WTC11 (cell line): ENCODE results near the gene ABCD3. TPM values are rescaled to one million over a fixed set of nuclear protein-coding genes. Genes with fewer than 3 reads are reported as not detected.

Experiments used
- ATAC-seq: fragments of 200-7000 bp; cut with Tn5 transposase; 2 replicates; pipeline ENCODE4 v1.10.0; 2021; ENCODE audit warnings: mild to moderate bottlenecking, moderate library complexity
- CTCF ChIA-PET: fragments of 300-600 bp; sonication (Branson Sonifier 250); formaldehyde crosslinking; loops from one replicate; lab custom pipeline; 2021; ENCODE audit warnings: antibody characterized with exemption; lab: Charles Lee
- POLR2A ChIA-PET: fragments of 350-600 bp; sonication (Branson Sonifier 250); formaldehyde crosslinking; loops from one replicate; lab custom pipeline; 2021; ENCODE audit warnings: antibody characterized with exemption; lab: Charles Lee
- DNase-seq: peaks from one replicate; pipeline ENCODE4 v3.0.0; 2021; ENCODE audit warnings: low spot score
- H3K27ac Mint-ChIP-seq: 2 replicates; pipeline ENCODE4 v1.8.0; 2021; ENCODE audit warnings: mixed read lengths
- H3K27me3 Mint-ChIP-seq: 2 replicates; pipeline ENCODE4 v1.8.0; 2021; ENCODE audit warnings: low read depth, mild to moderate bottlenecking, moderate library complexity, mixed read lengths
- H3K36me3 Mint-ChIP-seq: 2 replicates; pipeline ENCODE4 v1.8.0; 2021; ENCODE audit warnings: mixed read lengths
- H3K4me1 Mint-ChIP-seq: 2 replicates; pipeline ENCODE4 v1.8.0; 2022; ENCODE audit warnings: mixed read lengths
- H3K4me3 Mint-ChIP-seq: 2 replicates; pipeline ENCODE4 v1.8.0; 2021; ENCODE audit warnings: mild to moderate bottlenecking, moderate library complexity, mixed read lengths
- H3K9me3 Mint-ChIP-seq: 2 replicates; pipeline ENCODE4 v1.8.0; 2021; ENCODE audit warnings: mixed read lengths
- CREB1 ChIP-seq: sonication (generic); formaldehyde crosslinking; IDR thresholded peaks from 2 replicates; pipeline ENCODE4 v1.8.0; 2023; ENCODE audit warnings: mild to moderate bottlenecking, missing genetic modification reagents
- CREM ChIP-seq: sonication (generic); formaldehyde crosslinking; IDR thresholded peaks from 2 replicates; pipeline ENCODE4 v1.8.1; 2022; ENCODE audit warnings: mild to moderate bottlenecking, missing genetic modification reagents, moderate library complexity
- CTCF ChIP-seq: fragments of 200-600 bp; IDR thresholded peaks from 2 replicates; pipeline ENCODE4 v1.8.0; 2022; ENCODE audit warnings: antibody characterized with exemption
- E2F4 ChIP-seq: sonication (generic); formaldehyde crosslinking; IDR thresholded peaks from 2 replicates; pipeline ENCODE4 v1.8.1; 2022; ENCODE audit warnings: low read depth, mild to moderate bottlenecking, moderate library complexity, missing genetic modification reagents, borderline replicate concordance
- ERG ChIP-seq: fragments of 250-450 bp; sonication (Bioruptor Pico); IDR thresholded peaks from 2 replicates; pipeline ENCODE4 v1.8.0; 2021; ENCODE audit warnings: mild to moderate bottlenecking
- ESRRA ChIP-seq: sonication (generic); formaldehyde crosslinking; IDR thresholded peaks from 2 replicates; pipeline ENCODE4 v1.8.1; 2022; ENCODE audit warnings: mild to moderate bottlenecking, missing genetic modification reagents, borderline replicate concordance
- FOXJ3 ChIP-seq: sonication (generic); formaldehyde crosslinking; IDR thresholded peaks from 2 replicates; pipeline ENCODE4 v1.9.0; 2021; ENCODE audit warnings: missing genetic modification reagents, mild to moderate bottlenecking, borderline replicate concordance
- HMGA2 ChIP-seq: fragments of 250-450 bp; sonication (Bioruptor Pico); IDR thresholded peaks from 2 replicates; pipeline ENCODE4 v1.4.0; 2021; ENCODE audit warnings: mild to moderate bottlenecking, moderate library complexity
- HMGXB4 ChIP-seq: sonication (generic); formaldehyde crosslinking; IDR thresholded peaks from 2 replicates; pipeline ENCODE4 v1.8.1; 2023; ENCODE audit warnings: mild to moderate bottlenecking, moderate library complexity, missing genetic modification reagents
- MXD4 ChIP-seq: fragments of 250-450 bp; sonication (Bioruptor Pico); IDR thresholded peaks from 2 replicates; pipeline ENCODE4 v1.8.0; 2021; ENCODE audit warnings: mild to moderate bottlenecking, moderate library complexity, borderline replicate concordance
- RORB ChIP-seq: fragments of 250-450 bp; sonication (Bioruptor Pico); IDR thresholded peaks from 2 replicates; pipeline ENCODE4 v1.9.0; 2021; ENCODE audit warnings: mild to moderate bottlenecking
- SP1 ChIP-seq: sonication (generic); formaldehyde crosslinking; conservative IDR thresholded peaks from 2 replicates; pipeline ENCODE4 v1.8.1; 2022; ENCODE audit warnings: missing genetic modification reagents
- TEAD1 ChIP-seq: sonication (generic); formaldehyde crosslinking; IDR thresholded peaks from 2 replicates; pipeline ENCODE4 v1.8.0; 2022; ENCODE audit warnings: mild to moderate bottlenecking, missing genetic modification reagents
- ZBTB21 ChIP-seq: sonication (generic); formaldehyde crosslinking; IDR thresholded peaks from 2 replicates; pipeline ENCODE4 v1.8.1; 2023; ENCODE audit warnings: mild to moderate bottlenecking, missing genetic modification reagents, borderline replicate concordance
- ZNF121 ChIP-seq: sonication (generic); formaldehyde crosslinking; IDR thresholded peaks from 2 replicates; pipeline ENCODE4 v1.8.0; 2023; ENCODE audit warnings: missing genetic modification reagents
- ZNF263 ChIP-seq: sonication (generic); formaldehyde crosslinking; IDR thresholded peaks from 2 replicates; pipeline ENCODE4 v1.8.1; 2022; ENCODE audit warnings: low read depth, mild to moderate bottlenecking, moderate library complexity, missing genetic modification reagents
- ZNF416 ChIP-seq: fragments of 250-450 bp; sonication (Bioruptor Pico); IDR thresholded peaks from 2 replicates; pipeline ENCODE4 v1.9.0; 2021; ENCODE audit warnings: mild to moderate bottlenecking, inconsistent platforms
- ZNF425 ChIP-seq: fragments of 250-450 bp; sonication (Bioruptor Pico); conservative IDR thresholded peaks from 2 replicates; pipeline ENCODE4 v1.9.0; 2021; ENCODE audit warnings: mild to moderate bottlenecking
- total RNA-seq: library from RNA; stranded (reverse); gene quantifications from 3 replicates; pipeline ENCODE4 v1.2.3, GENCODE V29; 2021
- TF ChIP-seq, protein P1 (sequence below): sonication (generic); formaldehyde crosslinking; IDR thresholded peaks from 2 replicates; pipeline ENCODE4 v1.8.0; 2022; ENCODE audit warnings: mild to moderate bottlenecking, missing genetic modification reagents
- TF ChIP-seq, protein P2 (sequence below): fragments of 250-450 bp; sonication (Bioruptor Pico); IDR thresholded peaks from 2 replicates; pipeline ENCODE4 v1.9.0; 2021; ENCODE audit warnings: mild to moderate bottlenecking
- TF ChIP-seq, protein P3 (sequence below): fragments of 250-450 bp; sonication (Bioruptor Pico); IDR thresholded peaks from 2 replicates; pipeline ENCODE4 v1.9.0; 2021; ENCODE audit warnings: mild to moderate bottlenecking, borderline replicate concordance

ABCD3 gene
- total RNA-seq, 1 experiment from 2014 or later = 27.2 TPM

GRCh38 chr1:94379615-94380014, 38.6 kb upstream of the ABCD3 start (continued):
- TF ChIP-seq HMGXB4 (CRISPR knock-in tag) (no peak), CREM (no peak), SP1 (CRISPR knock-in tag) (no peak), E2F4 (no peak), ZNF425 (CRISPR knock-in tag) (no peak), ZNF416 (CRISPR knock-in tag) (no peak), HMGA2 (no peak)

GRCh38 chr1:94382201-94382600, 36.0 kb upstream of the ABCD3 start:
- Mint-ChIP-seq H3K4me1 (peaks cover 9% of the 10 kb centered on the region; the same call in 1 of the 2 replicates), H3K27me3 (peaks cover 2% of the 10 kb centered on the region; the same call in 1 of the 2 replicates), H3K4me3 (no peak overlapping the region), H3K9me3 (peaks cover 14% of the 10 kb centered on the region), H3K36me3 (no peaks in the 10 kb centered on the region), H3K27ac (no peak overlapping the region)
- CTCF ChIA-PET = no interaction called here
- POLR2A ChIA-PET = no interaction called here
- no peak for ATAC-seq
- DNase-seq = no peak
- TF ChIP-seq RORB (CRISPR knock-in tag) (no peak), ERG (no peak), CREB1 (no peak), MXD4 (CRISPR knock-in tag) (no peak), CTCF (no peak), ZNF121 (CRISPR knock-in tag) (no peak), FOXJ3 (CRISPR knock-in tag) (no peak), ESRRA (CRISPR knock-in tag) (no peak), ZNF263 (no peak), ZBTB21 (CRISPR knock-in tag) (no peak), TEAD1 (CRISPR knock-in tag) (no peak)
- TF ChIP-seq, protein P1, sequence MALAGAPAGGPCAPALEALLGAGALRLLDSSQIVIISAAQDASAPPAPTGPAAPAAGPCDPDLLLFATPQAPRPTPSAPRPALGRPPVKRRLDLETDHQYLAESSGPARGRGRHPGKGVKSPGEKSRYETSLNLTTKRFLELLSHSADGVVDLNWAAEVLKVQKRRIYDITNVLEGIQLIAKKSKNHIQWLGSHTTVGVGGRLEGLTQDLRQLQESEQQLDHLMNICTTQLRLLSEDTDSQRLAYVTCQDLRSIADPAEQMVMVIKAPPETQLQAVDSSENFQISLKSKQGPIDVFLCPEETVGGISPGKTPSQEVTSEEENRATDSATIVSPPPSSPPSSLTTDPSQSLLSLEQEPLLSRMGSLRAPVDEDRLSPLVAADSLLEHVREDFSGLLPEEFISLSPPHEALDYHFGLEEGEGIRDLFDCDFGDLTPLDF (CRISPR knock-in tag) = no peak
- TF ChIP-seq, protein P2, sequence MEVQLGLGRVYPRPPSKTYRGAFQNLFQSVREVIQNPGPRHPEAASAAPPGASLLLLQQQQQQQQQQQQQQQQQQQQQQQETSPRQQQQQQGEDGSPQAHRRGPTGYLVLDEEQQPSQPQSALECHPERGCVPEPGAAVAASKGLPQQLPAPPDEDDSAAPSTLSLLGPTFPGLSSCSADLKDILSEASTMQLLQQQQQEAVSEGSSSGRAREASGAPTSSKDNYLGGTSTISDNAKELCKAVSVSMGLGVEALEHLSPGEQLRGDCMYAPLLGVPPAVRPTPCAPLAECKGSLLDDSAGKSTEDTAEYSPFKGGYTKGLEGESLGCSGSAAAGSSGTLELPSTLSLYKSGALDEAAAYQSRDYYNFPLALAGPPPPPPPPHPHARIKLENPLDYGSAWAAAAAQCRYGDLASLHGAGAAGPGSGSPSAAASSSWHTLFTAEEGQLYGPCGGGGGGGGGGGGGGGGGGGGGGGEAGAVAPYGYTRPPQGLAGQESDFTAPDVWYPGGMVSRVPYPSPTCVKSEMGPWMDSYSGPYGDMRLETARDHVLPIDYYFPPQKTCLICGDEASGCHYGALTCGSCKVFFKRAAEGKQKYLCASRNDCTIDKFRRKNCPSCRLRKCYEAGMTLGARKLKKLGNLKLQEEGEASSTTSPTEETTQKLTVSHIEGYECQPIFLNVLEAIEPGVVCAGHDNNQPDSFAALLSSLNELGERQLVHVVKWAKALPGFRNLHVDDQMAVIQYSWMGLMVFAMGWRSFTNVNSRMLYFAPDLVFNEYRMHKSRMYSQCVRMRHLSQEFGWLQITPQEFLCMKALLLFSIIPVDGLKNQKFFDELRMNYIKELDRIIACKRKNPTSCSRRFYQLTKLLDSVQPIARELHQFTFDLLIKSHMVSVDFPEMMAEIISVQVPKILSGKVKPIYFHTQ (CRISPR knock-in tag) = no peak
- TF ChIP-seq, protein P3, sequence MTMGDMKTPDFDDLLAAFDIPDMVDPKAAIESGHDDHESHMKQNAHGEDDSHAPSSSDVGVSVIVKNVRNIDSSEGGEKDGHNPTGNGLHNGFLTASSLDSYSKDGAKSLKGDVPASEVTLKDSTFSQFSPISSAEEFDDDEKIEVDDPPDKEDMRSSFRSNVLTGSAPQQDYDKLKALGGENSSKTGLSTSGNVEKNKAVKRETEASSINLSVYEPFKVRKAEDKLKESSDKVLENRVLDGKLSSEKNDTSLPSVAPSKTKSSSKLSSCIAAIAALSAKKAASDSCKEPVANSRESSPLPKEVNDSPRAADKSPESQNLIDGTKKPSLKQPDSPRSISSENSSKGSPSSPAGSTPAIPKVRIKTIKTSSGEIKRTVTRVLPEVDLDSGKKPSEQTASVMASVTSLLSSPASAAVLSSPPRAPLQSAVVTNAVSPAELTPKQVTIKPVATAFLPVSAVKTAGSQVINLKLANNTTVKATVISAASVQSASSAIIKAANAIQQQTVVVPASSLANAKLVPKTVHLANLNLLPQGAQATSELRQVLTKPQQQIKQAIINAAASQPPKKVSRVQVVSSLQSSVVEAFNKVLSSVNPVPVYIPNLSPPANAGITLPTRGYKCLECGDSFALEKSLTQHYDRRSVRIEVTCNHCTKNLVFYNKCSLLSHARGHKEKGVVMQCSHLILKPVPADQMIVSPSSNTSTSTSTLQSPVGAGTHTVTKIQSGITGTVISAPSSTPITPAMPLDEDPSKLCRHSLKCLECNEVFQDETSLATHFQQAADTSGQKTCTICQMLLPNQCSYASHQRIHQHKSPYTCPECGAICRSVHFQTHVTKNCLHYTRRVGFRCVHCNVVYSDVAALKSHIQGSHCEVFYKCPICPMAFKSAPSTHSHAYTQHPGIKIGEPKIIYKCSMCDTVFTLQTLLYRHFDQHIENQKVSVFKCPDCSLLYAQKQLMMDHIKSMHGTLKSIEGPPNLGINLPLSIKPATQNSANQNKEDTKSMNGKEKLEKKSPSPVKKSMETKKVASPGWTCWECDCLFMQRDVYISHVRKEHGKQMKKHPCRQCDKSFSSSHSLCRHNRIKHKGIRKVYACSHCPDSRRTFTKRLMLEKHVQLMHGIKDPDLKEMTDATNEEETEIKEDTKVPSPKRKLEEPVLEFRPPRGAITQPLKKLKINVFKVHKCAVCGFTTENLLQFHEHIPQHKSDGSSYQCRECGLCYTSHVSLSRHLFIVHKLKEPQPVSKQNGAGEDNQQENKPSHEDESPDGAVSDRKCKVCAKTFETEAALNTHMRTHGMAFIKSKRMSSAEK (CRISPR knock-in tag) = no peak
